ENCODE results near the gene BRMS1. TPM values are rescaled to one million over a fixed set of nuclear protein-coding genes. Genes with fewer than 3 reads are reported as not detected.

Gene BRMS1
- total RNA-seq, 2 donors from 2014 or later = 19.2 to 33.3 TPM

DNA sequence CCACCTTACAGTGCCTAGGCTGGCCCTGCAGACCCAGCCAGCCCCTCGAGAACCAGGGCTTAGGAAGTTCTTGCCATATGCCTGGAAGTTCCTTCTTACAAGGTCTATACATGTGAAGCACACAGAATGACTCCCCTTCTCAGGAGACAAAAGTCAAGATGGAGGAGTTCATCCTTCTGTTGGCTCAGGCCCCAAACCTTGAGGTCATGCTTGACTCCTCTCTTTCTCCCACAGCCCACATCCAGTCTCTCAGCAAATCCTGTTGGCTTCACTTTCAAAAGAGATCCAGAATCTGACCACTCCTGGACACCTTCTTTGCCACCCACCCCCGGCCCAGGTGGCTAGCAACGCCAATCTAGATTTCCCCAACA is 26.3 kb downstream of the BRMS1 start:
- Histone ChIP-seq H3K4me3 (no peak overlapping the region), H3K27me3 (no peaks in the 10 kb centered on the region), H3K4me1 (peaks cover 0 to 52% of the 10 kb centered on the region in 2 donors), H3K36me3 (no peaks in the 10 kb centered on the region), H3K27ac (peak overlapping the region; percentile 30 to 90), H3K9me3 (no peaks in the 10 kb centered on the region)
- DNase-seq (ENCODE audit: low spot score) = no peak
- TF ChIP-seq, protein P1, sequence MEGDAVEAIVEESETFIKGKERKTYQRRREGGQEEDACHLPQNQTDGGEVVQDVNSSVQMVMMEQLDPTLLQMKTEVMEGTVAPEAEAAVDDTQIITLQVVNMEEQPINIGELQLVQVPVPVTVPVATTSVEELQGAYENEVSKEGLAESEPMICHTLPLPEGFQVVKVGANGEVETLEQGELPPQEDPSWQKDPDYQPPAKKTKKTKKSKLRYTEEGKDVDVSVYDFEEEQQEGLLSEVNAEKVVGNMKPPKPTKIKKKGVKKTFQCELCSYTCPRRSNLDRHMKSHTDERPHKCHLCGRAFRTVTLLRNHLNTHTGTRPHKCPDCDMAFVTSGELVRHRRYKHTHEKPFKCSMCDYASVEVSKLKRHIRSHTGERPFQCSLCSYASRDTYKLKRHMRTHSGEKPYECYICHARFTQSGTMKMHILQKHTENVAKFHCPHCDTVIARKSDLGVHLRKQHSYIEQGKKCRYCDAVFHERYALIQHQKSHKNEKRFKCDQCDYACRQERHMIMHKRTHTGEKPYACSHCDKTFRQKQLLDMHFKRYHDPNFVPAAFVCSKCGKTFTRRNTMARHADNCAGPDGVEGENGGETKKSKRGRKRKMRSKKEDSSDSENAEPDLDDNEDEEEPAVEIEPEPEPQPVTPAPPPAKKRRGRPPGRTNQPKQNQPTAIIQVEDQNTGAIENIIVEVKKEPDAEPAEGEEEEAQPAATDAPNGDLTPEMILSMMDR (IDR thresholded peaks at IDR 0.05) = no peak

DNA sequence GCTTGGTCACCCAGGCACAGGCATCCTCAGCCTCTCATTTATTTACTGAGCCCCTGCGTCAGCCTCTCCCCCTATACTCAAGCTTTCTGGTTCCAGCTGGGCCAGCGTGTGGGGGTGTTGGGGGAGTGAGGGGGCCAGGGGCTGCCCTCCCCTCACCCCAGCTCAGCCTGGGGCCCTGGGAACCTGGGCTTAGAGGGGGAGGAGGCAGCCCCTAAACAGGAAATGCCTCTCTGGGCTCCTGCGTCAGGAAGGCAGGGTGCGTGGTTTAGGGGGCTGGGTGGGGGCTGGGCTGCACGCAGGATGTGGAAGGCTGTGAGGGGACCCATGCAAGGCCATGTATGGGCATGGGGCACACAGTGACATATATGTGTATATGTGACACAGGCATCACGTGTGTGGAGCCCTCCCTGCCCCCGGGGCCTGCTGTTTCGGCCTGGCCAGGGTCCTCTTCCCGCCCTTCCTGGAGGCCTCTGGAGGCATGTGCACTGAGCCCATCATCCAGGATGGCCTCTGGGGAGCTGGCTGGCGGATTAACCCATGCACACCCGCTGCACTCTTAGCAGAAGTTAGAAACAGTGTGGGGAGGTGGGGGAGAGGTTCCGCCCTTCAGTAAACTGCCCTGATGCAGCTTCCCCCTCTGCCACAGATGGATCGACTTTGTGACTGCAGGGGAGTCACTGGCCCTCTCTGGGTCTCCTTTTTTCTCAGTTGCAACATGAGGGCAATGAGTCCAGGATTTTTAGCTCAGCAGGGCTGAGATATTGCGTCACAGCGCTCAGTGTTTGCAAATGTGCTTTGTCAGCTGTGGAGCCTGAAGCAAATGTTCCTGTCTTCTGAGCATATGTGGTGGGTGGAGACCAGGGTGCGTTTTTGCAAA is 26.9 kb downstream of the BRMS1 start:
- Histone ChIP-seq H3K36me3 (no peaks in the 10 kb centered on the region), H3K4me3 (no peak overlapping the region), H3K27ac (peak overlapping the region; percentile 78 to 90), H3K9me3 (no peaks in the 10 kb centered on the region), H3K27me3 (no peaks in the 10 kb centered on the region), H3K4me1 (peaks cover 0 to 59% of the 10 kb centered on the region in 2 donors)
- TF ChIP-seq, protein P1 (IDR thresholded peaks at IDR 0.05) = no peak
- peak; percentile 93 for DNase-seq (ENCODE audit: low spot score)

DNA sequence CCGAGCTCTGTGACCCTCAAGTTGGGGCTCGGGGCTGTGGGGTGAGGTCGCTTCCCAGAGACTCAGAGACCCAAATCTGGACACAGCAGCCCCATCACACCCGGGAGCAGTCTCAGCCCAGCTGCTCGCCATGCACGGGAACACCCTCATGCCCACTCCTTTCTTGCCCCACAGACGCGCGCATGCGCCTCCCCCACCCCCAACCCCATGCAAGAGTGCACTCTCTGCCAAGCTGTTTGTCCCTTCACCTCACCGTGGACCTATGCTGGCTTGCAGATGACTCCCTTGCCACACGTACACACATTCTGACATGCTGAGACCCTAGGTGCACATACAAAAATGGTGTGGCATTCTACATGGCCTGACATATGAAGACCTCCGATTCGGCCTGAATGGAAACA is 27.6 kb downstream of the BRMS1 start:
- no peaks in the 10 kb centered on the region for H3K27me3 ChIP-seq
- peak overlapping the region; percentile 33 to 58 for H3K4me3 ChIP-seq
- no peak for DNase-seq (ENCODE audit: low spot score)
- H3K4me1 ChIP-seq = peaks cover 0 to 61% of the 10 kb centered on the region in 2 donors
- no peaks in the 10 kb centered on the region for H3K9me3 ChIP-seq
- no peaks in the 10 kb centered on the region for H3K36me3 ChIP-seq
- TF ChIP-seq, protein P1 (IDR thresholded peaks at IDR 0.05) = no peak
- H3K27ac ChIP-seq = peak overlapping the region; percentile 78 to 90

DNA sequence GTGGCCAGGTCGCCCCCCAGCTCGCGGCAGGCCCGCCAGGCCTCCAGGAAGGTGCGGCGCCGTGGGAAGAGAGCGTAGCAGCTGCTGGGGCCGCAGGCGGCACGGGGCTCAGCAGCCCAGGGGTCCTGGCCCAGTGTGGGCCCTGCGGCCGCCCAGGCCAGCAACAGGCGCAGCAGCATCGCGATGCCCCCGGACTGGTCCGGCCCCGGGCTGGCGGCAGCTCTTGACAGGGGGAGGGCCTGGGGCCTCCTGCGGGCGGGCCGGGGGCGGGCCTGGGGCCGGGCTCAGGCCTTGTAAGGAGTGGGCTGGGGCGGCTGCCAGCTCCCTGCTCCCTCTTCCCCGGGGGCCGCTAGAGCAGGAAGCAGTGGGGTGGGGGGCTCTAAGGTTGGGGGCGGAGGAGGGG is 28.1 kb downstream of the BRMS1 start, which contains the start of gene CD248:
CD248 (minus strand) TSS at position 196 of the 403 bp plus-strand sequence; CDS start at position 179, 17 bp downstream.
- TF ChIP-seq, protein P1 (IDR thresholded peaks at IDR 0.05) = no peak
- Histone ChIP-seq H3K4me3 (peak within 1 kb of the TSS; percentile 33 to 58), H3K27me3 (no peaks in the 10 kb centered on the region), H3K9me3 (no peaks in the 10 kb centered on the region), H3K4me1 (peaks cover 0 to 61% of the 10 kb centered on the region in 2 donors), H3K36me3 (no peaks in the 10 kb centered on the region), H3K27ac (peak within 1 kb of the TSS; percentile 78 to 90)
- no peak for DNase-seq (ENCODE audit: low spot score)

DNA sequence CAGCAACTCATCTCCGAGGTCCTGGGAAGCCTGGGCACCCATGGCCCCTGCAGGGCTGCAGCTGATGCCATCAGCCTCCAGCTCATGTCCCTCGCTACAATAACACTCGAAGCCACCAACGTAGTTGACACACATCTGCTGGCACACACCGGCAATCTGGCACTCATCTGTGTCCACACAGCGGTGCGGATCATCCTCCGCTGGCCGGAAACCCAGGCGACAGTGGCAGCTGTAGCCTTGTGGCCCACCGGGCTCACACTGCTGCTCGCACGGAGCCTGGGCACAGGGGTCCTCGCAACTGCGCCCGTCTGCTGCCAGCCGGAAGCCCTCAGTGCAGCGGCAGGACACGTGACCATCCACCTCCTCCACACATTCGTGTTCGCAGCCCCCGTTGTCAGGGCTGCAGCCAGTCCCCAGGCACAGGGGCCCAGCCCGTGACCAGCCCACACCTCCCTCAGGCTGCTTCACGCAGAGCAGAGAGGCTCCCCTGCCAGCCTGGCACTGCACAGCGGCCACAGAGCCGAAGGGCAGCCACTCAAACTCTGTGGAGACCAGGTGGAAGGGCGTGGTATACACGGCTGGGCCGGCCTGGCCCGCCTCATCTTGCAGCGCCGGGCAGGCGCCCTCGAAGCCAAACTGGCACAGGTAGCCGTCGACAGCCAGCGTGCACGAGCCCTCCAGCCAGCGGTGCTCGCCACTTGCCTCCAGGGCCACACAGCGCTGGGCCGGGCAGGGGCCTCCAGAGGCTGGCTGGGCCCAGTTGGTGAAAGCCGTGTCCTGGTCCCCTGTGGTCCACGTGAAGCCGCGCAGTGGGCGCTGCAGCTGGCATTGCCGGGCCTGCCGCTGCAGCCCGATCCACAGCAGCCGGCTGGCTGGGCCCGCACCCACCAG is 28.7 kb downstream of the BRMS1 start:
- DNase-seq (ENCODE audit: low spot score) = no peak
- peaks cover 0 to 61% of the 10 kb centered on the region in 2 donors for H3K4me1 ChIP-seq
- no peaks in the 10 kb centered on the region for H3K36me3 ChIP-seq
- peak overlapping the region; percentile 33 to 58 for H3K4me3 ChIP-seq
- peak overlapping the region; percentile 78 to 90 for H3K27ac ChIP-seq
- TF ChIP-seq, protein P1 (IDR thresholded peaks at IDR 0.05) = no peak
- no peaks in the 10 kb centered on the region for H3K27me3 ChIP-seq
- H3K9me3 ChIP-seq = no peaks in the 10 kb centered on the region
